A673 (cell line): ENCODE measurements around the gene PARD6G. TPM values are rescaled to one million over a fixed set of nuclear protein-coding genes. Genes with fewer than 3 reads are reported as not detected.

Source experiments
- BruUV-seq: library from RNA; stranded (reverse); fragments of 400-500 nt; replicated peaks from 2 replicates; lab custom pipeline; 2021; lab: Mats Ljungman, UMichigan
- CTCF ChIA-PET: fragments of 300-600 bp; sonication (Branson Sonifier 250); formaldehyde crosslinking; loops from one replicate; lab custom pipeline; 2022; ENCODE audit warnings: antibody characterized with exemption; lab: Charles Lee
- POLR2A ChIA-PET: fragments of 300-600 bp; sonication (Branson Sonifier 250); formaldehyde crosslinking; loops from one replicate; lab custom pipeline; 2022; ENCODE audit warnings: antibody characterized with exemption; ENCODE audit not compliant: low non-redundant PET; lab: Charles Lee
- DNase-seq: peaks from one replicate; pipeline ENCODE4 v3.0.0-alpha.2; 2015; ENCODE audit warnings: low spot score
- H3K27ac ChIP-seq: fragments of 200-600 bp; sonication (generic); 2 replicates; pipeline ENCODE4 v1.5.1; 2016; ENCODE audit warnings: mixed run types, low read depth, mild to moderate bottlenecking, mixed read lengths, antibody characterized with exemption, low read length; ENCODE audit not compliant: poor library complexity, severe bottlenecking
- H3K27me3 ChIP-seq: fragments of 200-600 bp; sonication (generic); replicated peaks from 2 replicates; pipeline ENCODE4 v1.6.1; 2017; ENCODE audit warnings: mixed run types, low read depth, mild to moderate bottlenecking, mixed read lengths, antibody characterized with exemption, low read length; ENCODE audit not compliant: insufficient read depth, poor library complexity
- H3K36me3 ChIP-seq: fragments of 200-600 bp; sonication (generic); 2 replicates; pipeline ENCODE4 v1.6.1; 2016; ENCODE audit warnings: mixed run types, mild to moderate bottlenecking, mixed read lengths, antibody characterized with exemption, low read length; ENCODE audit not compliant: insufficient read depth, poor library complexity, severe bottlenecking
- H3K4me1 ChIP-seq: fragments of 200-600 bp; sonication (generic); 2 replicates; pipeline ENCODE4 v1.6.1; 2017; ENCODE audit warnings: mixed run types, mild to moderate bottlenecking, mixed read lengths, antibody characterized with exemption, low read length; ENCODE audit not compliant: insufficient read depth, poor library complexity, severe bottlenecking
- H3K4me3 ChIP-seq: fragments of 200-600 bp; sonication (generic); 2 replicates; pipeline ENCODE4 v1.5.1; 2016; ENCODE audit warnings: low read depth, mixed run types, mild to moderate bottlenecking, mixed read lengths, low read length; ENCODE audit not compliant: poor library complexity, severe bottlenecking
- H3K9me3 ChIP-seq: fragments of 200-600 bp; sonication (generic); 2 replicates; pipeline ENCODE4 v1.6.1; 2016; ENCODE audit warnings: mixed run types, low read depth, mild to moderate bottlenecking, mixed read lengths, antibody characterized with exemption, low read length; ENCODE audit not compliant: poor library complexity, severe bottlenecking
- CTCF ChIP-seq: fragments of 300-800, 200-600 bp; sonication (generic); conservative IDR thresholded peaks from 2 replicates; pipeline ENCODE4 v1.5.1; 2017; ENCODE audit warnings: low read depth, mild to moderate bottlenecking, antibody characterized with exemption, low read length, moderate library complexity, mixed read lengths
- EZH2 ChIP-seq: fragments of 200-600 bp; sonication (generic); IDR thresholded peaks from 2 replicates; pipeline ENCODE4 v1.6.1; 2017; ENCODE audit warnings: borderline replicate concordance, low read depth, mild to moderate bottlenecking, mixed read lengths, antibody characterized with exemption, low read length; ENCODE audit not compliant: poor library complexity, severe bottlenecking
- intact Hi-C: fragments of 100-400 bp; cut with micrococcal nuclease; formaldehyde crosslinking; loops from one replicate; pipeline ENCODE4 v1.10.0; 2022; ENCODE audit not compliant: unreplicated experiment
- total RNA-seq: library from RNA; stranded (reverse); gene quantifications from 2 replicates; pipeline ENCODE4 v1.2.3, GENCODE V29; 2021

PARD6G gene
- total RNA-seq, 1 experiment from 2014 or later: 7.9 TPM

DNA sequence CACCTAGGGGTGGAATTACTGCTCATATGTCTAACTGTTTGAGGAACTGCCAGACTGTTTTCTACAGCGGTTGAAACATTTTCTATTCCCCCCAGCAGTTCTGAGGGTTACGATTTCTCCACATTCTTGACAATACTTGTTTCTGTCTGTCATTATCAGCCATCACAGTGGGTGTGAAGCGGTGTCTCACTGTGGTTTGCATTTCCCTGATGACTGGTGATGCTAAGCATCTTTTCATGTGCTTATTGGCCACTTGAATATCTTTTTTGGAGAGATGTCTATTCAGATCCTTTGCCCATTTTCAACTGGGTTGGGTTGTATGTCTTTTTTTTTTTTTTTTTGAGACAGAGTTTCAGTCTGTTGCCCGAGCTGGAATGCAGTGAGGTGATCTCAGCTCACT, 75.3 kb downstream of the PARD6G start:
- ChIA-PET CTCF (no interaction called here), POLR2A (no interaction called here)
- intact Hi-C loops: no loop called here
- BruUV-seq: no TSS peak
- Histone ChIP-seq H3K9me3 (no peaks in the 10 kb centered on the region), H3K4me1 (no peaks in the 10 kb centered on the region), H3K27ac (no peak overlapping the region), H3K27me3 (no peaks in the 10 kb centered on the region), H3K4me3 (no peak overlapping the region), H3K36me3 (no peaks in the 10 kb centered on the region)
- no peak for DNase-seq
- TF ChIP-seq EZH2: no peak
- no peak for TF ChIP-seq CTCF

DNA sequence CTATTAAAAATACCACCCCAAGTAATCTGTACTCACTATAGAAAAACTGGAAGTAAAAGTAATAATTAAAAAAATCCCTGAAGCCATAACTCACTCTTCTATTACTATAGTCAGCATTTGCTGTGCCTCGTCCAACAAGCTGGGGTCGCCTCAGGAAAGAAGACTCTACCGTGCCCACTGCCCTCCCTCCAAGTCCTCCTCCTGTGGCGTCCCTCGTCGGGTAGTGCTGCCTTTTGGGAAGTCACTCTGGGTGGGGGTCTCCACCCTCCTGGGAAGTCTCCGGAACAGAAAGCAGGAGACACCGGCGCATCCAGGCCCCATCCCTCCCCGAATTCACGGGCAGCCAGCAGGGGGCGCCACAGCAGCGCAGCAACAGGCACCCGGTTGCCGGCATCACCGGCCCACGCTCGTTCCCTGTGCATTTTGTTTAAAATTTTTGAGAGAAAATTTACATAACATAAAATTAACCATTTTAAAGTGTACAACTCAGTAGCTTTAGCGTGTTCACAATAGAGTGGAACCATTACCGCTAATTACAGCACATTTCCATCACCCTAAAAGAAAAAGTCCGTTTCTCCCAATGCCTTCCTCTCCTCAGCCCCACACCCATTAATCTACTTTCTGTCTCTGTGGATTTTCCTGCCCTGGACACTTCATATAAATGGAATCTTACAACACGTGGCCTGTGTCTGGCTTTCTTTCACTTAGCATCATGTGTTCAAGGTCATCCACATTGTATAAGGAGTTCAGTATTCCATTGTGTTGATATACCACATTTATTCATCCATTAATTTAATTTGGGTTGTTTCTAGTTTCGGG, 76.1 kb downstream of the PARD6G start:
- intact Hi-C loops: no loop called here
- no peaks in the 10 kb centered on the region for H3K9me3 ChIP-seq
- DNase-seq: peak; percentile 53
- CTCF ChIA-PET: interaction anchor here (0.7 kb wide), 1 partner anchor 83 kb away, joined by 3 read pairs; no protein-coding TSS in a partner anchor
- no peak overlapping the region for H3K4me3 ChIP-seq
- no TSS peak for BruUV-seq
- H3K36me3 ChIP-seq: no peaks in the 10 kb centered on the region
- no peaks in the 10 kb centered on the region for H3K27me3 ChIP-seq
- no peak for TF ChIP-seq EZH2
- TF ChIP-seq CTCF: peak; percentile 96
- no peak overlapping the region for H3K27ac ChIP-seq
- no peaks in the 10 kb centered on the region for H3K4me1 ChIP-seq
- POLR2A ChIA-PET: no interaction called here

- DNase-seq: no peak
- Histone ChIP-seq H3K4me1 (no peaks in the 10 kb centered on the region), H3K27ac (no peak overlapping the region), H3K36me3 (no peaks in the 10 kb centered on the region), H3K9me3 (no peaks in the 10 kb centered on the region), H3K27me3 (no peaks in the 10 kb centered on the region), H3K4me3 (no peak overlapping the region)
- TF ChIP-seq CTCF (no peak), EZH2 (no peak)
- intact Hi-C loops: no loop called here
- CTCF ChIA-PET: interaction anchor here (0.7 kb wide), 1 partner anchor 84 kb away, joined by 3 read pairs; no protein-coding TSS in a partner anchor
- POLR2A ChIA-PET: no interaction called here
- BruUV-seq: no TSS peak
These were observed 76.8 kb downstream of the PARD6G start for GRCh38 chr18:80170395-80171053.
